WTC11 (cell line): ENCODE measurements around the gene TSPO. TPM values are rescaled to one million over a fixed set of nuclear protein-coding genes. Genes with fewer than 3 reads are reported as not detected.
A peak's percentile ranks its signal among the peaks of the same experiment; 100 is the strongest.
"Not testable (repeated sequence)": the region's sequence is repeated elsewhere in the genome, so short reads cannot be mapped to it uniquely, and the experiment has no call there.

Experiments used
- ATAC-seq: fragments of 200-7000 bp; cut with Tn5 transposase; 2 replicates; pipeline ENCODE4 v1.10.0; 2021; ENCODE audit warnings: mild to moderate bottlenecking, moderate library complexity
- Bru-seq: library from RNA; stranded (reverse); fragments of 400-500 nt; gene quantifications from one replicate; lab custom pipeline; 2021; lab: Mats Ljungman, UMichigan
- CTCF ChIA-PET: fragments of 300-600 bp; sonication (Branson Sonifier 250); formaldehyde crosslinking; loops from one replicate; lab custom pipeline; 2021; ENCODE audit warnings: antibody characterized with exemption; lab: Charles Lee
- POLR2A ChIA-PET: fragments of 350-600 bp; sonication (Branson Sonifier 250); formaldehyde crosslinking; loops from one replicate; lab custom pipeline; 2021; ENCODE audit warnings: antibody characterized with exemption; lab: Charles Lee
- DNase-seq: peaks from one replicate; pipeline ENCODE4 v3.0.0; 2021; ENCODE audit warnings: low spot score
- H3K27ac Mint-ChIP-seq: 2 replicates; pipeline ENCODE4 v1.8.0; 2021; ENCODE audit warnings: mixed read lengths
- H3K27me3 Mint-ChIP-seq: 2 replicates; pipeline ENCODE4 v1.8.0; 2021; ENCODE audit warnings: low read depth, mild to moderate bottlenecking, moderate library complexity, mixed read lengths
- H3K36me3 Mint-ChIP-seq: 2 replicates; pipeline ENCODE4 v1.8.0; 2021; ENCODE audit warnings: mixed read lengths
- H3K4me1 Mint-ChIP-seq: 2 replicates; pipeline ENCODE4 v1.8.0; 2022; ENCODE audit warnings: mixed read lengths
- H3K4me3 Mint-ChIP-seq: 2 replicates; pipeline ENCODE4 v1.8.0; 2021; ENCODE audit warnings: mild to moderate bottlenecking, moderate library complexity, mixed read lengths
- H3K9me3 Mint-ChIP-seq: 2 replicates; pipeline ENCODE4 v1.8.0; 2021; ENCODE audit warnings: mixed read lengths
- MAX ChIP-seq: sonication (generic); formaldehyde crosslinking; IDR thresholded peaks from 2 replicates; pipeline ENCODE4 v1.8.0; 2022; ENCODE audit warnings: mild to moderate bottlenecking, missing genetic modification reagents
- ZBTB43 ChIP-seq: sonication (generic); formaldehyde crosslinking; IDR thresholded peaks from 2 replicates; pipeline ENCODE4 v1.8.1; 2023; ENCODE audit warnings: mild to moderate bottlenecking, missing genetic modification reagents
- ZSCAN18 ChIP-seq: fragments of 250-450 bp; sonication (Bioruptor Pico); IDR thresholded peaks from 2 replicates; pipeline ENCODE4 v2.1.2; 2022; ENCODE audit warnings: mild to moderate bottlenecking, moderate library complexity
- long read RNA-seq, 3 experiments: library from RNA in 1 of 3; library from capped mRNA in 1 of 3; library from polyadenylated mRNA in 1 of 3; unstranded in 2 of 3; stranded (forward) in 1 of 3; transcript quantifications; one replicate each; pipeline ENCODE4 v2.0.0, GENCODE V29; 2021
- total RNA-seq: library from RNA; stranded (reverse); gene quantifications from 3 replicates; pipeline ENCODE4 v1.2.3, GENCODE V29; 2021
- TF ChIP-seq, protein P1 (sequence below): sonication (generic); formaldehyde crosslinking; IDR thresholded peaks from 2 replicates; pipeline ENCODE4 v1.8.0; 2023; ENCODE audit warnings: missing genetic modification reagents, mild to moderate bottlenecking, borderline replicate concordance
- TF ChIP-seq, protein P2 (sequence below): sonication (generic); formaldehyde crosslinking; IDR thresholded peaks from 2 replicates; pipeline ENCODE4 v1.8.0; 2022; ENCODE audit warnings: missing genetic modification reagents

Gene TSPO
- total RNA-seq (21.9 to 28.6 TPM (median 23.8 TPM) in 3 replicates), Bru-seq, nascent RNA (percentile 38 among the genes with signal in this experiment)
- long read RNA-seq, experiment 1, transcript TSPO-202 (4 exons, 881 nt) = major isoform, 28 of 36 reads
- long read RNA-seq, experiment 1, partial matches to known transcripts = 1 of 36 reads
- long read RNA-seq, experiment 1, other reads (novel, unspliced or antisense) = 2 of 36 reads
- long read RNA-seq, experiment 2, transcript TSPO-202 (4 exons, 881 nt) = major isoform, 25 of 39 reads
- long read RNA-seq, experiment 2, partial matches to known transcripts = 11 of 39 reads
- long read RNA-seq, experiment 2, other reads (novel, unspliced or antisense) = 3 of 39 reads
- long read RNA-seq, experiment 3, transcript TSPO-202 (4 exons, 881 nt) = major isoform, 18 of 19 reads
- long read RNA-seq, experiment 3, partial matches to known transcripts = 0 of 19 reads
- long read RNA-seq, experiment 3, other reads (novel, unspliced or antisense) = 1 of 19 reads

DNA sequence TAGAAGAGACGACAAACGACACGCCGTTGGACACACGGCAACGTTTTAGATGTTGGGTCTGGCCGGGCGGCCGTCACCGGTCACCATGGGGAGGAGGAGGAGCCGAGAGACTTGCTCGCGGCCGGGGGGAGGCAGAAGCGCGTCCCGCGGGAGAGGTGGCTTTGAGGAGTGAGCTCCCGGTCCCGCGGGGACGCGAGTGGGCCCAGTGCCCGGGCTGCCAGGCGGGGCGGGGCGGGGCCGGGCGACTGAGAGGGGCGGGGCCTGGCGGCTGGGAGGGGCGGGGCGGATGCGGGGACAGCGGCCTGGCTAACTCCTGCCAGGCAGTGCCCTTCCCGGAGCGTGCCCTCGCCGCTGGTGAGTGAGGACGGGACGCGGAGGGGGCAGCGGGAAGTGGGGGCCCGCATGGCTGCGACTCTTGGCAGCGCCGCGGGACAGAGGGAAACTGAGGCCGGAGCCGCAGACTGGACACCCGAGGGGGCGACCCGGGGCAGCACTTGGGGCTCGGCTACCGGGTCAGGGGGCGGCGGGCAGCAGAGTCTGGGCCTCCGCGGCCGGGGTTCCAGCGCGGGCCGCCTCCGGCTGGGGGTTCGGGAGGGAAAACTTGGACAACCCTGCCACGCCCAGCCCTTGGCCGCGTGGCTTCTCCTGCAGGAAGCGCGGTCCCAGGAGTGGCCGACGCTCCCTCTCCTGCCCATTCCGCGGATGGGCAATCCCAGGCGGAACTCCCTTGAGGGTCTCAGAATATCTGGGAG, at the start of gene TSPO:
TSS of gene TSPO (plus strand) at position 309 of the 752 bp plus-strand sequence. CDS start 7,680 bp downstream, outside the sequence.
- peak; percentile 67 for ATAC-seq
- DNase-seq = no peak
- CTCF ChIA-PET = no interaction called here
- Mint-ChIP-seq H3K4me3 (peak within 1 kb of the TSS; percentile 88), H3K27ac (no peak within 1 kb of the TSS), H3K9me3 (no peaks in the 10 kb centered on the region), H3K27me3 (peaks cover 14% of the 10 kb centered on the region), H3K4me1 (peaks cover 8% of the 10 kb centered on the region), H3K36me3 (no peaks in the 10 kb centered on the region)
- TF ChIP-seq, protein P1, sequence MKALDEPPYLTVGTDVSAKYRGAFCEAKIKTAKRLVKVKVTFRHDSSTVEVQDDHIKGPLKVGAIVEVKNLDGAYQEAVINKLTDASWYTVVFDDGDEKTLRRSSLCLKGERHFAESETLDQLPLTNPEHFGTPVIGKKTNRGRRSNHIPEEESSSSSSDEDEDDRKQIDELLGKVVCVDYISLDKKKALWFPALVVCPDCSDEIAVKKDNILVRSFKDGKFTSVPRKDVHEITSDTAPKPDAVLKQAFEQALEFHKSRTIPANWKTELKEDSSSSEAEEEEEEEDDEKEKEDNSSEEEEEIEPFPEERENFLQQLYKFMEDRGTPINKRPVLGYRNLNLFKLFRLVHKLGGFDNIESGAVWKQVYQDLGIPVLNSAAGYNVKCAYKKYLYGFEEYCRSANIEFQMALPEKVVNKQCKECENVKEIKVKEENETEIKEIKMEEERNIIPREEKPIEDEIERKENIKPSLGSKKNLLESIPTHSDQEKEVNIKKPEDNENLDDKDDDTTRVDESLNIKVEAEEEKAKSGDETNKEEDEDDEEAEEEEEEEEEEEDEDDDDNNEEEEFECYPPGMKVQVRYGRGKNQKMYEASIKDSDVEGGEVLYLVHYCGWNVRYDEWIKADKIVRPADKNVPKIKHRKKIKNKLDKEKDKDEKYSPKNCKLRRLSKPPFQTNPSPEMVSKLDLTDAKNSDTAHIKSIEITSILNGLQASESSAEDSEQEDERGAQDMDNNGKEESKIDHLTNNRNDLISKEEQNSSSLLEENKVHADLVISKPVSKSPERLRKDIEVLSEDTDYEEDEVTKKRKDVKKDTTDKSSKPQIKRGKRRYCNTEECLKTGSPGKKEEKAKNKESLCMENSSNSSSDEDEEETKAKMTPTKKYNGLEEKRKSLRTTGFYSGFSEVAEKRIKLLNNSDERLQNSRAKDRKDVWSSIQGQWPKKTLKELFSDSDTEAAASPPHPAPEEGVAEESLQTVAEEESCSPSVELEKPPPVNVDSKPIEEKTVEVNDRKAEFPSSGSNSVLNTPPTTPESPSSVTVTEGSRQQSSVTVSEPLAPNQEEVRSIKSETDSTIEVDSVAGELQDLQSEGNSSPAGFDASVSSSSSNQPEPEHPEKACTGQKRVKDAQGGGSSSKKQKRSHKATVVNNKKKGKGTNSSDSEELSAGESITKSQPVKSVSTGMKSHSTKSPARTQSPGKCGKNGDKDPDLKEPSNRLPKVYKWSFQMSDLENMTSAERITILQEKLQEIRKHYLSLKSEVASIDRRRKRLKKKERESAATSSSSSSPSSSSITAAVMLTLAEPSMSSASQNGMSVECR (CRISPR knock-in tag) = 0 out of 2 replicates have a peak, but pooled peaks have one; percentile 54
- TF ChIP-seq ZBTB43 (CRISPR knock-in tag) (0 out of 2 replicates have a peak, but pooled peaks have one; percentile 57), MAX (CRISPR knock-in tag) (peak; percentile 71; the same call in 1 of the 2 replicates), ZSCAN18 (CRISPR knock-in tag) (no peak)
- TF ChIP-seq, protein P2, sequence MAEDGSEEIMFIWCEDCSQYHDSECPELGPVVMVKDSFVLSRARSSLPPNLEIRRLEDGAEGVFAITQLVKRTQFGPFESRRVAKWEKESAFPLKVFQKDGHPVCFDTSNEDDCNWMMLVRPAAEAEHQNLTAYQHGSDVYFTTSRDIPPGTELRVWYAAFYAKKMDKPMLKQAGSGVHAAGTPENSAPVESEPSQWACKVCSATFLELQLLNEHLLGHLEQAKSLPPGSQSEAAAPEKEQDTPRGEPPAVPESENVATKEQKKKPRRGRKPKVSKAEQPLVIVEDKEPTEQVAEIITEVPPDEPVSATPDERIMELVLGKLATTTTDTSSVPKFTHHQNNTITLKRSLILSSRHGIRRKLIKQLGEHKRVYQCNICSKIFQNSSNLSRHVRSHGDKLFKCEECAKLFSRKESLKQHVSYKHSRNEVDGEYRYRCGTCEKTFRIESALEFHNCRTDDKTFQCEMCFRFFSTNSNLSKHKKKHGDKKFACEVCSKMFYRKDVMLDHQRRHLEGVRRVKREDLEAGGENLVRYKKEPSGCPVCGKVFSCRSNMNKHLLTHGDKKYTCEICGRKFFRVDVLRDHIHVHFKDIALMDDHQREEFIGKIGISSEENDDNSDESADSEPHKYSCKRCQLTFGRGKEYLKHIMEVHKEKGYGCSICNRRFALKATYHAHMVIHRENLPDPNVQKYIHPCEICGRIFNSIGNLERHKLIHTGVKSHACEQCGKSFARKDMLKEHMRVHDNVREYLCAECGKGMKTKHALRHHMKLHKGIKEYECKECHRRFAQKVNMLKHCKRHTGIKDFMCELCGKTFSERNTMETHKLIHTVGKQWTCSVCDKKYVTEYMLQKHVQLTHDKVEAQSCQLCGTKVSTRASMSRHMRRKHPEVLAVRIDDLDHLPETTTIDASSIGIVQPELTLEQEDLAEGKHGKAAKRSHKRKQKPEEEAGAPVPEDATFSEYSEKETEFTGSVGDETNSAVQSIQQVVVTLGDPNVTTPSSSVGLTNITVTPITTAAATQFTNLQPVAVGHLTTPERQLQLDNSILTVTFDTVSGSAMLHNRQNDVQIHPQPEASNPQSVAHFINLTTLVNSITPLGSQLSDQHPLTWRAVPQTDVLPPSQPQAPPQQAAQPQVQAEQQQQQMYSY (CRISPR knock-in tag) = peak; percentile 82
- POLR2A ChIA-PET = no interaction called here

DNA sequence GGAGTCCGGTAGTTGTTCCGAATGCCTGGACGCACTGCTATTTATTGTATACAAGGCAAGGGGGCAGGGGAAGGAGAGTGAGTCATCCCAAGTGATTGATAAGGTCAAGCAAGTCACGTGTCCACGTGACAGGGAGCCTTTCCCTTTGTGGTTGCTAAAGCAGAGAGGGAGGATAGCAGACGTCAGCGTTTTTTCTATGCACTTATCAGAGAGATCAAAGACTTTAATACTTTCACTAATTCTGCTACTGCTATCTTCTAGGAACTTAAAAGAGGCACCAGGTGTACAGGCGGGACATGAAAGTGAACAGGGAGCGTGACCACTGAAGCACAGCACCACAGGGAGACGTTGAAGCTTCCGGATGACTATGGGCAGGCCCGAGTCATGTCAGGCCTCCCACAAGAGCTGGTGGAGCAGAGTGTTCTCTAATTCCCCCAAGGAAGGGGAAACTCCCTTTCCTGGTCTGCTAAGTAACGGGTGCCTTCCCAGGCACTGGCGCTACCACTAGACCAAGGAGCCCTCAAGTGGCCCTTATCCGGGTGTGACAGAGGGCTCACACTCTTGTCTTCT, 47.2 kb upstream of the TSPO start:
- CTCF ChIA-PET, ATAC-seq, H3K4me3 Mint-ChIP-seq, H3K9me3 Mint-ChIP-seq, H3K27ac Mint-ChIP-seq, DNase-seq, POLR2A ChIA-PET, H3K36me3 Mint-ChIP-seq, H3K4me1 Mint-ChIP-seq: not testable (repeated sequence)
- peaks cover 25% of the 10 kb centered on the region for H3K27me3 Mint-ChIP-seq

DNA sequence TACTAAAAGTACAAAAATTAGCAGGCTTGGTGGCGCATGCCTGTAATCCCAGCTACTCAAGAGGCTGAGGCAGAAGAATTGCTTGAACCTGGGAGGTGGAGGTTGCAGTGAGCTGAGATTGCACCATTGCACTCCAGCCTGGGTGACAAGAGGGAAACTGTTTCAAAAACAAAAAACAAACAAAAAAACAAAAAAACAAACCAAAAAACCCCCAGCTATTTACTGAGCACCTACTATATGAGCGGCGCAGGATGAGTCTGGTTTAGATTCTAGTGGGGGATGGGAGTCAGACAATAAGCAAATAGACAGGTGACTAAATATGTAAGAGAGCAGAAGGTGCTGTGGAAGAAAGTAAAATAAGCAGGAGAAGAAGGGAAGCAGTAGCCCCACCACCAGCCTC, 46.4 kb upstream of the TSPO start:
- DNase-seq, H3K4me1 Mint-ChIP-seq, H3K27ac Mint-ChIP-seq, CTCF ChIA-PET, H3K9me3 Mint-ChIP-seq, POLR2A ChIA-PET, ATAC-seq, H3K36me3 Mint-ChIP-seq, H3K4me3 Mint-ChIP-seq: not testable (repeated sequence)
- peaks cover 31% of the 10 kb centered on the region for H3K27me3 Mint-ChIP-seq
